HG03575 (cell line): ENCODE data around the gene PRR30.
"Not testable (repeated sequence)": the region's sequence is repeated elsewhere in the genome, so short reads cannot be mapped to it uniquely, and the experiment has no call there.

Experiments used
- ATAC-seq: cut with Tn5 transposase; IDR thresholded peaks from one replicate; pipeline ENCODE4 v1.9.1; 2021; ENCODE audit not compliant: unreplicated experiment, insufficient number of reproducible peaks, low FRiP score; ENCODE audit errors: extremely low read depth

The PRR30 gene

DNA sequence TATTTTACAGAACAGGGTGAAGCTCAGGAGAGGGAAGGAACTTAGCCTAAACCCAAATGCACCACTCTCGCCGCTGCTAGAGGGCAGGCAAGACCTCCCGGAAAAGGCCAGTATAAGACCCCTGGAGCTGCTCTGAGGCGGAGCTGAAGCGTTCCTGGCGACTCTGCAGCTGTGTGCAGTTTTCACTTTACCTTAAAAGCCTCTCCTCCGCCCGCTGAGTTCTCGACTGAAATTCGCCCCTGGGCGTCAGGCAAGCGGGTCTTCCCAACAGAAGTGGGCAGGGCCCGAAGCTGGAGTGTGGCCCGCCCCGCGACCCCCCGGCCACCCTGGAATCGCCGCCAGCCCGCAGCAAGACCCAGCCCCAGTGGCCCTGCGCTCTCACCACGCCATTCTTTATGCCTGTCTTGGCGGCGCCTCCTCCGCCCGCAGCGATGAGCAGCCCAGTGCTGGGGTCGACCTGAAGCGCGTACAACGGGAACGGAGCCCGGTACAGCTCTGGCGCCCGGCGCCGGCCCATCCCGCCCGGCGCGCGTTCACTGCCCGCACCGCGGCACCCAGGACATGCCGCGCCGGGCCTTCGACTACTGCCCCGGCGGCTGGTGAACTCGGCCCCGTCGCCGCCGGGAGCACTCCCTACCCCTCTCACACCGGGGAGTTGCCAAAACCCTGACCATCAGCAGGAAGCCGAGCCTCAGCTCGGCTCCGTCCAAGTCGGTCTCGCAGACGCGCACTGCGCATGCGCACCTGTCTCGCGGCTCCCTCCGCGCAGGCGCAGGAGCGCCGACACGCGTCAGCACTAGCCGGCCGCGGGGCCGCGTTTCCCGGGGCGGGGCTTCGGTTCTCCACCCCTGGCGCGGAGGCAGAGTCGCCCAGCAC, 5.1 kb downstream of the PRR30 start, which contains the start of gene PREB:
TSS of gene PREB (minus strand) at position 732 of the 876 bp plus-strand sequence. CDS start at position 517, 215 bp downstream.
- no peak for ATAC-seq

DNA sequence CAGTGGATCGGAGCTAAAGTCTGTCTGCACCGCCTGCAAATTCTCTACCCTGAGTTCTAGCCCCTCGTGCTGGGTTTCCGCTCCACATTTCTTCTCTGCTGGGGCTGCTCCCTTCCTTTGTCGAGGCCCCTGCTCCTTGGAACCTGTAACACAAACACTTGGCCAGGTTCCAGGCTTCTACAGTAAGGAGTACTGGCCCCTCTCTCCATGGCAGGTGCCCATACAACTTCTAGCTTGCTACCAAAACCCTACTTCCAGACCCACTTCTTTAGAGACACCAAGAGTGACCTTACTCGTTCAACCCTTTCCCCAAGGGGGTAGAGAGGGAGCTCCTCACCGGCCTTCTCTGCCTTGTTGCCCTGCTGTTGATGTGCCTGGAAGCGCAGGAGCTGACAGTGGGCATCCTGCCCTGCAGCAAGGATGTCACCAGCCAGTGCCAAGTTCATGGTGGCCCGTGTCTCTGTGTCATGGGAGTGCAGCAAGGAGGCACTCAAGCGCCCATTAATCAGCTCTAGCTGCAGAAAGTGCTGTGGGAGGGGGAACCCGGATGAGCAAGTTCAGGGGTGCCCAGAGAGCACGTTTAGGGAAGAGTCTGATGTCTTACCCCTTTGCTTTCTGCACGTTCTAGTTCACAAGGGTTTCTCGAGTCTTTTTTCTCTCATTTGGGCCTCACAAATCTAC, 5.9 kb downstream of the PRR30 start:
- ATAC-seq: no peak

DNA sequence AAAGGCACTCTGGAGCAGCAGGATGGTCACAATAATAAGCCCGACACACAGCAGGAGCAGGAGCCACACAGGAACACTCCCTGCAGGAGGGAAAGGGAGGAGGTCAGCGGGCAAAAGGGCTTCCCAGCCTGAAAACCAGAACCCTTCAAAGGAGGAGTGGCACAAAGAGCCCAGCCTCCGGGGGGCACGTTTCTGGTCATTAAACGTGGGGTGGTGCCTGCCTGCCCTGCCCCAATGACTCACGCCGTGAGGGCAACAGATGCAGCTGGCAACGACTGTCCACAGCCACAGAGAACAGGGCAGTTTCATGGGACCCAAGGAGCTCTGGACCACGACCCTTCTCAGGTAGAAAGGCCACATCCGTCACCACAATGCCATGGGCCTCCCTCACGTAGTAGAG, 7.8 kb downstream of the PRR30 start:
- ATAC-seq: no peak

DNA sequence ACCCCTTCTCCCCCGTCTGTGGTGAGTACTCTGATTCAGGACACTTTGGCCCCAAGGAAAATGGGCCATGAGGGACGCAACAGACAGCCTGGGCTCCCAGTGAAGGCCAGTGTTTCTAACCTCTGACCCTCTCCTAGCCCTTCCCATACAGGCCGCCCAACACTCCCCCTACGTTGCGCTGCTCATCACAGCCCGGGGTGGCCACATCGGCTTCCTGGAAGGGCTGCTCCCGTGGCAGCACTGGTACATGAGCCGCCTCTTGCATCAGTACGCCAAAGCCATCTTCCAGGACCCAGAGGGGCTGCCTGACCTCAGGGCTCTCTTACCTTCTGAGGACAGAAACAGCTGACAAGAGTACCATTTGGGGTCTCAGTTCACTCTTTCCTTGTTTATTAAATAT, 8.8 kb downstream of the PRR30 start:
- no peak for ATAC-seq

DNA sequence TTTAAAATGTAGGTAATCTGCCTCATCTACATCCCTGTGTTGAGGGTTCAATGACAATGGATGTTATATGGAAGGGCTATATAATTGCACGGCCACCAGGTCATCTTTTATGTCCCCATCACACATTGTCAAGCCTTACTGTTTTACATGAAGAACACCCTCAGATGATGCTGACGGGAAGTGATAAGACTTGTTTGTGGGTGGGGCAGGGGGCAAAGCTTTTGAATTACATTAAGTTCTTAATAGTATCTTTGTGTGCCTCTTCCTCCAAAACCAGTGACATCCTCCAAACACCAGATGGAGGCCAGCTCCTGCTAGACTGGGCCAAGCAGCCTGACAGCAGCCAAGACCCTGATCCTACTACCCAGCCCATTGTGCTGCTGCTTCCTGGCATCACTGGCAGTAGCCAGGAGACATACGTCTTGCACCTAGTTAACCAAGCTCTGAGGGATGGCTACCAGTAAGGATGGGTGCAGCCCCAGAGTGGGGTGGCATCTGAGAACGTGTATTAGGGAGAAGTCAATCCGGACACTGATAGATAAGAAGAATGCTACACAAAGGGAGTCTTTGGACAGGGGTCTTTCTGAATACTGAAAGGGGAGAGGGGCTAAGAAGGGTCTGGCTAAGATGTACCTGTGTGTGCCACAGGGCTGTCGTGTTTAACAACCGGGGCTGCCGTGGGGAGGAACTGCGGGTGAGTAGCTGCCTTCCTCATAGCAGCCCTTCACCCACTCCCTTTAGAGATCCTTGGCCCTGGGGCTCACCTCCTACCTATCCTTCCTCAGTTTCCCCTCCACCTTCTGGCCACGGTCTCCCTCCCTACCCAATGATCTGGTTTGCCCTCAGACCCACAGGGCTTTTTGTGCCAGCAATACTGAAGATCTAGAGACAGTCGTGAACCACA, 10.3 kb downstream of the PRR30 start:
- no peak for ATAC-seq

DNA sequence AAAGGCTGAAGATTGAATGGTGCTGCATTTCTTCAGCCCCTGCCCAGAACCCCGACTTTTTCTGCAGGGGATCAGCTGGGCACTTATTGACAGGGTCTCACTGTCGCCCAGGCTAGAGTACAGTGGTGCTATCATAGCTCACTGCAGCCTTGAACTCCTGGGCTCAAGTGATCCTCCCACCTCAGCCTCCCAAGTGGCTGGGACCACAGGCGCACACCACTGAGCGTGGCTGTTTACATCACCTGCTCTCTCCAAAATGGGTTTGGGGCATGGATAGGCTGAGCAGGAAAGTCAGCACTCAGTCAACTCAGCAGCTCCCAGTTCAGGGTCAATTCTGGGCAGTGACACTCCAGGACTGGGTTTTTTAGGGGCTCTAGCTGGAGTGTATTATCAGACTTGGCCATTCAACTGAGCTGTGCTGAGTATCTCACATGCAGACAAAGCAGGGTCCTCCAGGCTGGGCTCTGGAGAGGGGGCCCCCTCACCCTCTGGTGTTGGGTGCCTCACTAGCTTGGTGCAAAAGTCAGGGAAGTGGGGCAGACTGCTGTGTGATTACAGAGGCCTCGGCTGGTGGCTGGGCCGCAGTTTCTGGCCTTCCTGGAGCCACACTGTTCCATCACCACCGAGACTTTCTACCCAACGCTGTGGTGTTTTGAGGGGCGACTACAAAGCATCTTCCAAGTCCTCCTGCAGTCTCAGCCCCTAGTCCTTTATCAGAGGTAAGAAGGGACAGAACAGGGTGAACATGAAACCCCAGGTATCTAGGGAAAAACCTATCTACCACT, 11.1 kb downstream of the PRR30 start:
- ATAC-seq: no peak

DNA sequence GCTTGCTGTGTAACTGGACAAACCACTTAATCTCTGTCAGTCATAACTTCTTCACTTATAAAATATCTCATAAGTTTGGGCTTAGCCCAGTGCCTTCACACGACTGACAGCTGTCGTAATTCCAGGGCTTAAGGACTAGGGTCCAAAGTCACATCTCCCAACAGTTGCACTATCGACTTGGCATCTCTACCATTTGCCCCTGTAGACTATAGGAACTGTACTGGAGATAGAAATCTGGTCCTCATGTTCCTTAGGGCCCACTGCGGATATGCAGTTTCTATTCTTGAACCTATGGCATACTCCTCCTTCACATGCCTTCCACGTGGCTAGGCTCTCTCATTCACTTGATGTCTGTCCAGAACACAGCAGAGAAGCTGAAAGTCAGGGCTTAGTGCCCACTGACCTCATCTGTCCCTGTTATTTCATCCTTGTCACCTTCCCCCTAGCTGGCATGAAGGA, 12.9 kb downstream of the PRR30 start:
- ATAC-seq: no peak

DNA sequence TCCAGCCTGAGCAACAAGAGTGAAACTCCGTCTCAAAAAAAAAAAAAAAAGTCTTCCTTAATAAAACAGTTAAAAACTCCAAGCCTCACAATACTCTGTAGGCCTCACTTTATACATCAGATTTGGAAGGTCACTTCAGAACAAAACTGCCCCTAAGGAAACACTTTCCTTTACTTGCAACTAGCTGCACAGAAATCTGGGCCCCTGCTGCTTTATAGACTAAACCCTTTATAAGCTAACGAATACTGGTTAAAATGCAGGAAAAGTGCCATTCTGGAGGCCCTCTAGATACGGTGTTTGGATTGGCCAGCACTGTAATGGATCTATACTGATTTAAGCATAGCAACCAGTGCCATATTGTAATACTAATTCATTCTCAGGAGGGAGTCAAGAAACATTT, 14.1 kb downstream of the PRR30 start:
- no peak for ATAC-seq

DNA sequence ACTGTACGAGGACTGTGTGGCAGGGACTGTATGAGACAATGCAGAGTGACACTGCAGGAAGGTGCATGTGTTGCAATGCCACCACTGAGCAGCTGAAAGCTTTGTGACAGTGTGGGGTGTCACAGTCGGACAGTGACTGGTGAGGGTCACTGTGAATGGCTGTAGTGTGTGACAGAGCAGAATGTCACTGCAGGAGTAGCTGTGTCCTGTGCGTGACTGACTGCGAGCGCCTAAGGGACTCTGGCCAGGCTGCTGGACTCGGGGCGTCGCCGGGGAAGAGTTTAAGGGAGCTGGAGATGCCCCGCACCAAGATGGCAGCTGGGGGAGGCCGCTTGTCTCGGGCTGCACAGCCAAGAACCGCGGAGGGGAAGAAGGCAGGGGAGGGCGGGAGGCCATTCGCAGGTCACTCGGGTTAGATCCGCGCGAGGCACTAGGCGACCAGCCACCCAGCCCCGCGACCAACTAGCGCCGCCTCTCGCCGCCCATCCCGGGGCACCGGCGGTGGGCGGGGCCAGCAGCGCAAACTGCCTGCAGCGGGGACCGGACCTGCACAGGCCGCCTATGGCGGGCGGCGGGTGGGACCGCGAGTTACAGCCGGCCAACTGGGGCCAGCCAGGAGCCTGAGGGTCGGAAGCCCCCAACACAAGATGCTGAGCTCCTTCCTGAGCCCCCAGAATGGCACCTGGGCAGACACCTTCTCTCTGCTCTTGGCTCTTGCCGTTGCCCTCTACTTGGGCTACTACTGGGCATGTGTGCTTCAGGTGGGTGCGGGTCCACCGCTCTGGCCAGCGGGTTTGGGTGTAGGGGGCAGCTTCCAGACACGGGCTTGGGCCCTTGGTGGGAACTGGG, 15.7 kb downstream of the PRR30 start, which contains the start of gene ABHD1:
TSS of gene ABHD1 (plus strand) at position 514 of the 849 bp plus-strand sequence. CDS start at position 648, 134 bp downstream.
- no peak for ATAC-seq

DNA sequence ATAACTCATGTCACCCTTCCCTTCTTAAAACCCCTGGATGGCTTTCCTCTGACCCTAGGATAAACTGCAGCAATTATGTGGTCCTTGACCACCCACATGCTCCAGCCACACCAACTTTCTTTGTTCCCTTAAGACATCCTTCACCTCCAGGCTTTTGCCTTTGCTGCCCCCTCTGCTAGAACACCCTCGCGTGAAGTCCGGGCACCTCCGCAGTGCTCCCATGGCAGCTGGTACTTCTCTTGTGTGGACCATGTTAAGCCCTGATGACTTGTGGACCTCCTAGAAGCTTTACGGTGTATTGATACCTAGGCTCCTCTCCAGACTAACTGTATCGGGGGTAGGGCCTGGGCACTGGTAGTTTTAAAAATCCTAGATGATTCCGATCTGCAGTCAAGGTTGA, 16.4 kb downstream of the PRR30 start:
- no peak for ATAC-seq

DNA sequence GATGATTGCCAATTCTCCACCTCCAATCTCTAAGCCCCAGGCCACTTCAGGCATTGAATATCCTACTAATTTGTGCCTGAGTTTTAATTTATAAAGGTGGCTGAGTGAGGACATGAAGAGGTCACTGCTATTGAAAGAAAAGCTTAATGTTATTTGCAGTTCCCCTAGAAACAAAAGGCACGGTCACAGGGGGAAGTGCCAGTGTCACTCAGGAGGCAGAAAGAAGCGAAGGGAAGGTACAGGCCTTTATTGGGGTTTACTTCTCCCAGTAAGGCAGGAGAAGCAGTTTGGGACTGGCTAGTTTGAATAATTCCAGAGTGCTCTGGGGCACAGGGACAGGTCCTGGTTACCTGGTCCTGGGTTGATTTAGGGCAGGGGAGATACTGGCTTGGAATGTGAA, 17.3 kb downstream of the PRR30 start:
- ATAC-seq: no peak

DNA sequence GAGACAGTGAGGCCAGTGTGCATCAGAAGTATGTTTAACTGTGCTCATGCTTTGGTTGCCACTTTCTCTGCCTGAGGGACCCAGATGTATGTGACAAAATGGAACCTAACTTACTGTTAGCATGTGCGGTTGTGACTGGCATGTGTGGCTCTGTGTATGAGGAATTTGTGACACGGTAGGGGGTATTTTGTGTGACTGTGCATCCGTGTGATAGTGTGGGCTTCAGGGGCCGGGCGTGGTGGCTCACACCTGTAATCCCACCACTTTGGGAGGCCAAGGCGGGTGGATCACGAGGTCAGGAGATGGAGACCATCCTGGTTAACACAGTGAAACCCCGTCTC, 19.9 kb downstream of the PRR30 start:
- not testable (repeated sequence) for ATAC-seq

DNA sequence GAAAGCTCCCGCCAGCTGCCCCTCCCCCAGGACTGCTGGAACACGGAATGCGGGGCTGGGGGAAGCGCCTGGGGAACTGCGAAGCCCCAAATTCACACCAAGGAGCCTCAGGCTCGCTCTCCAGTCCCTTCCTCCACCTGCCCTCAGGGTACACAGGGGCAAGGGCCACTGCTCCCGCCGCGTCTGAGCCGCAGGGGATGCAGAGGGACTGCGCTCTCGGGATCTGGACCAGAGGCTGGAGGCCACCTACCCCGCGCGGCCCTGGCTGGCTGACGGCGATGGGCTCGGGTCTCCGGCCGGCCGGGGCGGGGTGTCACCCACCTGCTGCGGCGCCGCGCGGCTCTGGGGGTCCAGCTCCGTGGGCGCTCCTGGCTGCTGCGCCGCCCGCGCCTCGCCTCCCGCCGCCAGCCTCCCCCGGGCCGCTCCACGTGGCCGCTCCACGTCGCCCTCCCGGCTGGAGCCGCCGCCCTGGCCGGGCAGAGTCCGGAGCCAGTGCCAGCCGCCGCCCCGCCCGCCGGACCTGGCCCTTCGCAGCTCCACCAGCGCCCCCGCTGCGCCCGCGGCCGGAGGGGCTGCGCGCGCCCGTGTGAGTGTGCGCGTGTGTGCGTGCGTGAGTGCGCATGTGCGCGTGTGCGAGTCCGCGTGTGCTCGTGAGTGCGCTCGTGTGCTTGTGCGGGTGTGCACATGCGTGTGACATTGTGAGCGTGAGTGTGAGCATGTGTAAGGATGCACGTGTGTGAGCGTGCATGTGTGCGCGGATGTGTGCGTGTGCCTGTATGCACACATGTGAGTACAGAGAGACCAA, 20.5 kb downstream of the PRR30 start, which contains the start of gene CGREF1:
TSS of gene CGREF1 (minus strand) at position 604 of the 805 bp plus-strand sequence. CDS start 14,762 bp downstream, outside the sequence.
- ATAC-seq: no peak

DNA sequence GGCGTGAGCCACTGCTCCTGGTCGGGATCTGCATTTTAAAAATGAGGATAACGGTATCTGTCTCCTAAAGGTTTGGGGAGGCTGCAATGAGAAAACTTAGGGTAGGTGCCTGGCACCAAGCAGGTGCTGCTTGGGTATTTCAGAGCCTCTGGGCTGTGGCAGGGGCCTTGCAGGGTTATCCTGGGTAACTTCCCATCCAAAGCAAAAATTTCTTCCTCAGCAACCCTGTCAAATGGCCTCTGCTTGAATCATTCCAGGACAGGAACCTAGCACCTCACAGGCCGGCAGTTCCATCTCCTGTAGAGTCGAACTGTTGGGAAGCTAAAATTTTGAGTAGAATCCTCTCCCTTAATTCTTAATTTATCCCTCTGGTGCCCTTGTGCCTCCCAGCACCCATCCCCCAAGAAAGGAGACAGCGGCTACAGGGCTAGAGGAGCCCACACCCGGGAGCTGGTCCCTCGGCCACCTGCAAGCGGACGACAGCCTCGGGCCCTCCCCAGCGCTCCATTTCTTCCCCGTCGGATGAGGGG, 21.1 kb downstream of the PRR30 start:
- no peak for ATAC-seq

DNA sequence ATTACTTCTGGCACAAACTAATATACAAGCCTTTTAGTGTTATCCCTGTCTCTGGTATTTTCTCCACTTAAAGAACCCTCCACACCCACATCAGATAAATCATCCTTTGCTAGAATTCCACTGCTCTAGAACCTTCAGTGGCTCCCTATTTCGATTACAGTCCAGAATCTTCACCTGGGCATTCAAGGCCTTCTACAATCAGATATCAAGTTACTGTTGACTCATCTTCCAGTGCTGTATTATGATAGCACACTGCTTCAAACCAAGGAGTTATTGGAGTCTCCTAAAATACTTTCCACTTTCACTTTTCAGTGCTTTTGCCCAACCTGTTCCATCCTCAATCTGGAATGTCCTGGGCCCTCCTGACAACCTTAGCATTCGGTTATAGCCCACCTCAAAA, 23.7 kb downstream of the PRR30 start:
- no peak for ATAC-seq

DNA sequence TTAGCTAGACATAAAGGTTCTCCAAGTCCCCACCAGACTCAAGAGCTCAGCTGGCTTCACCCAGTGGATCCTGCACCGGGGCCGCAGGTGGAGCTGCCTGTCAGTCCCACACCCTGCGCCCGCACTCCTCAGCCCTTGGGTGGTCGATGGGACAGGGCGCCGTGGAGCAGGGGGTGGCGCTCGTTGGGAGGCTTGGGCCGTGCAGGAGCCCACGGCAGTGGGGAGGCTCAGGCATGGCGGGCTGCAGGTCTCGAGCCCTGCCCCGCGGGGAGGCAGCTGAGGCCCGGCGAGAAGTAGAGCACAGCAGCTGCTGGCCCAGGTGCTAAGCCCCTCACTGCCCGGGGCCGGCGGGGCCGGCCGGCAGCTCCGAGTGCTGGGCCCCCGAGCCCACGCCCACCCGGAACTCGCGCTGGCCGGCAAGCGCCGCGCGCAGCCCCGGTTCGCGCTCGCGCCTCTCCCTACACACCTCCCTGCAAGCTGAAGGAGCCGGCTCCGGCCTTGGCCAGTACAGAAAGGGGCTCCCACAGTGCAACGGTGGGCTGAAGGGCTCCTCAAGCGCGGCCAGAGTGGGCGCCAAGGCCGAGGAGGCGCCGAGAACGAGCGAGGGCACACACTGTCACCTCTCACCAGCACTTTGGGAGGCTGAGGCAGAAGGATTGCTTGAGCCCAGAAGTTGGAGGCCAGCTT, 27.7 kb downstream of the PRR30 start:
- not testable (repeated sequence) for ATAC-seq
